Large intestine (tissue), 3 donors: Measurements from ENCODE around the gene HIP1. TPM values are rescaled to one million over a fixed set of nuclear protein-coding genes. Genes with fewer than 3 reads are reported as not detected.

Source experiments
- DNase-seq, 2 donors: peaks; one replicate each; pipeline versions ENCODE4 v3.0.0 to v3.0.0-alpha.2; 2013
- H3K27ac ChIP-seq: one replicate; pipeline ENCODE4 v1.5.1; 2013; ENCODE audit warnings: low read length
- H3K27me3 ChIP-seq: 2 replicates; pipeline ENCODE4 v1.6.1; 2013; ENCODE audit warnings: low read length; ENCODE audit not compliant: control insufficient read depth, insufficient read depth
- H3K36me3 ChIP-seq: 2 replicates; pipeline ENCODE4 v1.6.1; 2013; ENCODE audit warnings: low read length; ENCODE audit not compliant: control insufficient read depth, insufficient read depth
- H3K4me1 ChIP-seq: one replicate; pipeline ENCODE4 v1.6.1; 2013; ENCODE audit warnings: low read length; ENCODE audit not compliant: control insufficient read depth, insufficient read depth
- H3K4me3 ChIP-seq: one replicate; pipeline ENCODE4 v1.5.1; 2013; ENCODE audit warnings: low read length
- H3K9me3 ChIP-seq: one replicate; pipeline ENCODE4 v1.6.1; 2013; ENCODE audit warnings: mild to moderate bottlenecking, low read depth, low read length, moderate library complexity; ENCODE audit not compliant: control insufficient read depth
- WGBS: methylation state at CpG from one replicate; pipeline ENCODE4 v1.1.5; 2013; ENCODE audit warnings: low lambda C conversion rate; ENCODE audit not compliant: insufficient coverage; 5-methylcytosine and 5-hydroxymethylcytosine counted together
- polyA plus RNA-seq: library from polyadenylated mRNA; unstranded; fragments of 120-200 nt; gene quantifications from one replicate; pipeline ENCODE4 v1.2.1, GENCODE V29; 2013

HIP1 gene
- polyA plus RNA-seq, 1 donor = 5.9 TPM

DNA sequence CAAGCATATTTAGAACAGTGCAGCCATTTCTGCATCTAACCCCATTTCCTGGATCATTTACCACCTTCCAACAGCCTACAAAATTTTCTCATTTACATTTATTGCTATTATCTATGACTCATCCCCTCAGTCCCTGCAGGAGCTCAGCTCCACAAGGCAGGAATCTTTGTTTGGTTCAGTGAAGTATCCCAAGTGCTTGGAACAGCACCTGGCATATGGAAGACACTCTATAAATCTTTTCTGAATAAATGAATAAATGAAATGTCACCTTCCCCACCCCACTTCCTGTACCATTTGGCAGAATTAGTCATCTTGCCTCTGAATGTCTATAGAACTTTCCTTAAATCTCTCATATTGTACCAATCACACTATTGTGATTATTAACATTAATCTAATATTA, 110.7 kb downstream of the HIP1 start:
- H3K4me1 ChIP-seq = no peaks in the 10 kb centered on the region

DNA sequence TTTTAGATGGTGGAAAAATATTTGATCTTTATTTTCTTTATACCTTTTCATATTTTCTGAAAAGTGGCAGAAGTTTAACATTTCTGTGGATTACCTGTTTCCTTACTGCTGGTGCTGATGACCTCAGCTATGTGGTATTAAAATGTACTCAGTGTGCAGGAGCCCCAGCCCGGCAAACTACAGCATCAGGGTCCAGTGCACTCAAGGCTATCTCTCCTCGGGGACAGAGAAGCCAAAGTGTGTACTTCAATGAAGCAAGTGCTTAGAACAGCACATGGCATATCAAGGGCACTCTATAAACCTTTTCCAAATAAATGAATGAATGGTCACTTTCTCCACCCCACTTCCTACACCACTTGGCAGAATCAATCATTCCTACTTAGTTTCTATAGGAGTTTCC, 111.8 kb downstream of the HIP1 start:
- Histone ChIP-seq H3K36me3 (no peaks in the 10 kb centered on the region), H3K27ac (no peak overlapping the region), H3K4me1 (no peaks in the 10 kb centered on the region), H3K27me3 (no peaks in the 10 kb centered on the region), H3K4me3 (no peak overlapping the region), H3K9me3 (peaks cover 4% of the 10 kb centered on the region)
- DNase-seq = no peak
- no CpG with 5 or more reads among the region's 2 CpGs for WGBS

More for the DNA sequence above, 110.7 kb downstream of the HIP1 start:
- no peak for DNase-seq
- H3K9me3 ChIP-seq = peaks cover 4% of the 10 kb centered on the region
- H3K4me3 ChIP-seq = no peak overlapping the region
- H3K36me3 ChIP-seq = no peaks in the 10 kb centered on the region
- H3K27me3 ChIP-seq = no peaks in the 10 kb centered on the region
- H3K27ac ChIP-seq = no peak overlapping the region

DNA sequence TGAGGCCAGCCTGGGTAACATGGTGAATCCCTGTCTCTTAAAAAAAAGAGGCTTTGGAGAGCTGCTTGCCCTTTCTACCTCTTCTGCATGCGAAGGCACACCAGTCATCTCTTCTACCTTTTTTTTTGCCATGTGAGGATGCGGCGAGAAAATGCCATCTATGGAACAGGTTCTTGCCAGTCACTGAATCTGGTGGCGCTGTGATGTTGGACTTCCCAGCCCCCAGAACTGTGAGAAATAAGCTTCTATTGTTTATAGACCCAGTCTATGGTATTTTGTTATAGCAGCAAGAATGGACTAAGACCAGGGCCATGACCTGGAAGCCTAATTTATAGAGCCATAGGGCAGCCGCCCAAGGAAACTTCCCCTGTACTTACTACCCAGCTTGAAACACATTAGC, 112.9 kb downstream of the HIP1 start:
- no peaks in the 10 kb centered on the region for H3K4me1 ChIP-seq
- H3K27me3 ChIP-seq = no peaks in the 10 kb centered on the region
- no peak overlapping the region for H3K4me3 ChIP-seq
- H3K9me3 ChIP-seq = peaks cover 4% of the 10 kb centered on the region
- no peak for DNase-seq
- 43% methylated on average over 1 of the region's 5 CpGs for WGBS
- H3K36me3 ChIP-seq = no peaks in the 10 kb centered on the region
- H3K27ac ChIP-seq = no peak overlapping the region

DNA sequence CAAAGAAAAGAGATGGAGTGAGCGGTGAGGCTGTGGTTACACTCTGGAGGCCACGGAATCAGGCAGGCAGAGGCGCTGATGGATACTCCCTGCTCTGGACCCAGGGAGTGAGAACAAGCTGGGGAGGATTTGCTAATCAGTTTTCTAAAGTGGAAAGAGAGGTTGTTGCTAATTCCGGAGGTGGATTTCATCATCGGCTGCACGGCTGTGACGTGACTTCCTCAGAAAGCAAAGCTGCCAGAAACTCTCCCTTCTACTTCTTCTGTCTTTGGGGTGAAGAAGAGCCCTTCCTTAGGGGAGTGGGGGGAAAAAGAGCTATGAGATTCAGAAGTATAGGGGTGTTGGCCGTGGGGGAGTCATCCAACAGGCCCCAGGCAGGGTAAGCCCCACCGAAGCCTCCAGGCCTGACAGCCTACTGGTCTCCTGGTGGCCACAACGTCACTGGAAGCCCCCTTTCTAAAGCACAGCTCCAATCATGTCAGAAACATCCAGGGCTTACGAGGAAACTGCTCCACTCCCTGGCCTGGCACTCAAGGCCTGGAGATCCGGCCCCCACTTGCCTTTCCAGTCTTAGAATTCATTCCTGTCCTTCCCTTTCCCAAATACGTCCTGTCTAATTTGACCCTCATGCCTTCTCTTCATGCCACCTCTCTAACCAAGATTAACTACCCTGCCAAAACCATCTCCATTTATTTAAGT, 114.5 kb downstream of the HIP1 start:
- no peaks in the 10 kb centered on the region for H3K4me1 ChIP-seq
- H3K9me3 ChIP-seq = peaks cover 4% of the 10 kb centered on the region
- H3K27me3 ChIP-seq = no peaks in the 10 kb centered on the region
- no peak overlapping the region for H3K4me3 ChIP-seq
- DNase-seq = no peak
- 82% methylated on average over 2 of the region's 13 CpGs for WGBS
- H3K27ac ChIP-seq = no peak overlapping the region
- no peaks in the 10 kb centered on the region for H3K36me3 ChIP-seq

DNA sequence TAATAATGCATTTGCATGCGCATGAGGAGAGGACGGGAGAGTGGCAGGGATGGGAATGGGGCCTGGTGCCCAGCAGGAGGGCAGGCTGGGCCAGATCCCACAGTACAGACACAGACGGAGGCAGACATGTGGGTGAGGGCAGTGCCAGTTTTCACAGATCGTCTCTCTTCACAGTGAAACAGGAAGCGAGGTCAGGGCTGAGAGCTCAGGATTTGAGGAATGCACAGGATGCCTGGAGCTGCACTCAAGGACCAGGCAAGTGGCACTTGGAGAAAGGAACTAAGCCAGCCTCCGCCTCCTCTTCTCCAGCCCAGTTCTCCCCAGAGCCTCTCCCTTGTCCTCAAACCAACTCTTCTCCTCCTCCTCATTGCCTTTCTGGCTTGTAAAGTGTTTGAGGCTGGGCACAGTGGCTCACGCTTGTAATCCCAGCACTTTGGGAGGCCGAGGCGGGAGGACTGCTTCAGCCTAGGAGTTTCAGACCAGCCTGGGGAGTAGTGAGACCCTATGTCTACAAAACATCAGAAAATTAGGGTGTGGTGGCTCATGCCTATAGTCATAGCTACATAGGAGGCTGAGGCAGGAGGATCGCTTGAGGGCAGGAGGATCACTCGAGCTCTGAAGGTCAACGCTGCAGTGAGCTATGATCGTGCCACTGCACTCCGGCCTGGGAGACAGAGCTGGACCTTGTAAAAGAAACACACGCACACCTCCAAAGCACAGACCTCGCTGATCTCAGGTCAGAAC, 115.2 kb downstream of the HIP1 start:
- Histone ChIP-seq H3K27ac (no peak overlapping the region), H3K36me3 (no peaks in the 10 kb centered on the region), H3K4me1 (no peaks in the 10 kb centered on the region), H3K27me3 (no peaks in the 10 kb centered on the region), H3K4me3 (no peak overlapping the region), H3K9me3 (peaks cover 4% of the 10 kb centered on the region)
- WGBS = no CpG with 5 or more reads among the region's 16 CpGs
- DNase-seq = no peak

DNA sequence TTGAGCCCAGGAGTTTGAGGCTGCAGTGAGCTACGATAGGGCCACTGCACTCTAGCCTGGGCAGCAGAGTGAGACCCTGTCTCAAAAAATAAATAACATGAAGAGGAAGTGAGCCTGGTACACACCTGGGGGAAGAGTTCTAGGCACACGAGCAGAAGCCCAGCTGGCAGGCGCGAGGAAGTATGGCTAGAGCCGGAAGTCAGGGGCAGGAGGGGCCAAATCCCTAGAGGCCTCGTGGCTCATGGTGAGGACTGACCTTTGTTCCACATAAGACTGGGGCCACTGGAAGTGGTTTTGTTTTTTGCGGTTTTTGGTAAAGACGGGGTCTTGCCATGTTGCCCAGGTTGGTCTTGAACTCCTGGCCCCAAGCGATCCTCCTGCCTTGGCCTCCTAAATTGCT, 117.6 kb downstream of the HIP1 start:
- Histone ChIP-seq H3K4me3 (no peak overlapping the region), H3K36me3 (no peaks in the 10 kb centered on the region), H3K4me1 (no peaks in the 10 kb centered on the region), H3K9me3 (no peaks in the 10 kb centered on the region), H3K27ac (no peak overlapping the region), H3K27me3 (no peaks in the 10 kb centered on the region)
- WGBS = no CpG with 5 or more reads among the region's 9 CpGs
- DNase-seq = no peak

DNA sequence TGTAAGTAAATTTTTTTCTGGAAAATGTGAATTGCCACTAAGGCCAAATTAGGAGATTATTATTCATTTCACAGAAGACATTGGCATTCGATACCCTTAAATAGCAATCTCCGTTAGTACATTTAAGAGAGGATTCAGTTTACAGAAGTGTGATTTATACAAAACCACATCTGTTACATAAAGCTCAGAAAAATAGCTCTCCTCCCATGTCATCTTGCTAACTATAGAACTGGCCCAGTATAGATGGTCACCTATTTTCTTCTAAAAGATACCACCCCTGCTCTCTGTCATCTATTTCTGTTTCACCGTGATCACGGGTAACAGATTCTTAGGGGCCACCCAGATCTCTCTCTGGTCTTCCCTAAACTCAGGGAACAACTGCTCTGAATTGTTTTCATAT, 119.1 kb downstream of the HIP1 start:
- Histone ChIP-seq H3K9me3 (no peaks in the 10 kb centered on the region), H3K4me1 (no peaks in the 10 kb centered on the region), H3K4me3 (no peak overlapping the region), H3K27me3 (no peaks in the 10 kb centered on the region), H3K27ac (no peak overlapping the region), H3K36me3 (no peaks in the 10 kb centered on the region)
- WGBS = 89% methylated on average over 3 of the region's 4 CpGs
- no peak for DNase-seq

DNA sequence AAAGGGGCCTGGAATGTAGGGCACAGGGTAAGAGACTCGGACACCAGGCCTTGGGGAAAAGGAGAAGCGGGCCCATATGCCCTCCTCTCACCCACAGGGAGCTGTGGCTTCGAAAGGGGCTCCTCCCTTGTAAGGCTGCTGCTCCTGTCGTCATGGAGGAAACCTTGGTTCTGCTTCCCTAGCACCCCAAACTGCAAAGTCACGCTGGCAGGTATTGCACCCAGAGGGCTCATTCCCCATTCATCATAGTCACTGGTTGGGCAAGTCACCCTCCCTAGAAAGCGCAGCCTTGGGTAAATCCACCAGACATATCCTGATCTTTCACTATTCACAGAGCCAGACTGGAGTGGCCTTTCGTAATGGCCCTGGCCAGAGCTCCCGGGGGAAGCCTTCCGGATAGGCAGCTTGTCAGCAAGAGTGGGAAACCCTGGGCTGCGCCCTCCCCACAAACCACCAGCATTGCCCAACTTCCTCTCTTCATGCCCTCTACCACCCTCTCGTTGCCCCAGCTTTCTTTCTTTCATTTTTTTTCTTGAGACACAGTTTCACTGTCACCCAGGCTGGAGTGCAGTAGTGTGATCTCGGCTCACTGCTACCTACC, 121.0 kb downstream of the HIP1 start:
- H3K9me3 ChIP-seq = no peaks in the 10 kb centered on the region
- 60% methylated on average over 1 of the region's 12 CpGs for WGBS
- no peaks in the 10 kb centered on the region for H3K36me3 ChIP-seq
- DNase-seq = no peak
- no peak overlapping the region for H3K27ac ChIP-seq
- H3K4me1 ChIP-seq = no peaks in the 10 kb centered on the region
- H3K4me3 ChIP-seq = no peak overlapping the region
- no peaks in the 10 kb centered on the region for H3K27me3 ChIP-seq

DNA sequence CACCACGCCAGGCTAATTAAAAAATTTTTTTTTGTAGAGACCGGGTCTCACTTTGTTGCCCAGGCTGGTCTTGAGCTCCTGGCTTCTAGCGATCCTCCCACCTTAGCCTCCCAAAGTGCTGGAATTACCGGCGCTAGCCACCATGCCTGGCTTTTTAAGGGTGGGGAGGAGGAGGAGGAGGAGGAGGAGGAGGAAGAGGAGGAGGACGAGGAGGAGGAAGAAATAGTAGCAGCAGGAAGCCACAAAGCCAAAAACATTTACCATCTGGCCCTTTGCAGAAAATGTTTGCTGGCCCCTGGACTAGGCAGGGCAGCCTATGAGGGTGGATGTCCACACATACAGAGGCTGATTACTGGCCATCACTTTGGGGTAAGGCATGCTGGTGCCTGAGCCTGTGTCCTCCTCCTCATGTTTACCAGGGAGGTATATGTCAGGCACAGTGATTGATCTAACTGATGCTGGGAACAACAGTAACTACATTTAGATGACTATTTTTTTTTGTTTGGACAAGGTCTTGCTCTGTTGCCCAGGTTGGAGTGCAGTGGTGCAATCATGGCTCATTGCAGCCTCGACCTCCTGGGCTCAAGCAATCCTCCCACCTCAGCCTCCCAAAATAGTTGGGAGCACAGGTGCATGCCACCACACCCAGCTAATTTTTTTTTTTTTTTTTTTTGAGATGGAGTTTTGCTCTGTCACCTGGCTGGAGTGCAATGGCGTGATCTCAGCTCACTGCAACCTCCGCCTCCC, 122.1 kb downstream of the HIP1 start:
- Histone ChIP-seq H3K27me3 (no peaks in the 10 kb centered on the region), H3K36me3 (no peaks in the 10 kb centered on the region), H3K4me1 (no peaks in the 10 kb centered on the region), H3K4me3 (no peak overlapping the region), H3K9me3 (no peaks in the 10 kb centered on the region), H3K27ac (no peak overlapping the region)
- no CpG with 5 or more reads among the region's 9 CpGs for WGBS
- no peak for DNase-seq

DNA sequence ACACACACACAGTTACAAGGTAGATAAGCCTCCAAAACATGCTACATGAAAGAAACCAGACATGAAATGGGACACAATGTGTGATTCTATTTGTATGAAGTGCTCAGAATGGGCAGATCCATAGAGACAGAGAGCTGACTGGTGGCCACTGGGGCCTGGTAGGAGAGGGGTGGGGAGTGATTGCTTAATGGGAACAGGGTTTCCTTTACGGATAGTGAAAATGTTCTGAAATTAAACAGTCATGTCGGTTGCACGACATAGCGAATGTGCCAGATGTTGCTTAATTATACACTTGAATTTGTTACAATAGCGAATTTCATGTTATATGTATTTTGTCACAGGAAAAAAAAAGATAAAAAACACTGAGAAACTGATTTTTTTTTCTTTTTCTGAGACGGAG, 124.3 kb downstream of the HIP1 start:
- Histone ChIP-seq H3K9me3 (no peaks in the 10 kb centered on the region), H3K36me3 (no peaks in the 10 kb centered on the region), H3K4me1 (no peaks in the 10 kb centered on the region), H3K4me3 (no peak overlapping the region), H3K27me3 (no peaks in the 10 kb centered on the region), H3K27ac (no peak overlapping the region)
- no peak for DNase-seq
- WGBS = 73% methylated on average over 3 of the region's 6 CpGs
